GM19023 (cell line): Measurements from ENCODE around the gene MORF4L2.
"Not testable (repeated sequence)": the region's sequence is repeated elsewhere in the genome, so short reads cannot be mapped to it uniquely, and the experiment has no call there.

Source experiments
- ATAC-seq: cut with Tn5 transposase; IDR thresholded peaks from one replicate; pipeline ENCODE4 v1.9.1; 2021; ENCODE audit warnings: mild to moderate bottlenecking, moderate library complexity; ENCODE audit not compliant: unreplicated experiment

MORF4L2 gene

GRCh38 chrX:103681443-103681842, 5.1 kb downstream of the MORF4L2 start:
- ATAC-seq, result no peak

GRCh38 chrX:103678199-103678993, 8.1 kb downstream of the MORF4L2 start:
- ATAC-seq, result no peak

GRCh38 chrX:103674531-103675454, 11.7 kb downstream of the MORF4L2 start:
- ATAC-seq, result no peak

- ATAC-seq, result no peak
Measured at GRCh38 chrX:103669745-103670144, 16.8 kb downstream of the MORF4L2 start.

GRCh38 chrX:103666202-103667107, 20.0 kb downstream of the MORF4L2 start:
- no peak for ATAC-seq

- no peak for ATAC-seq
Measured at GRCh38 chrX:103663981-103664762, 22.3 kb downstream of the MORF4L2 start.

GRCh38 chrX:103659460-103659859, 27.0 kb downstream of the MORF4L2 start:
- ATAC-seq, result not testable (repeated sequence)

GRCh38 chrX:103658681-103659433, 27.6 kb downstream of the MORF4L2 start:
- no peak for ATAC-seq

- ATAC-seq, result not testable (repeated sequence)
Measured at GRCh38 chrX:103657066-103657465, 29.4 kb downstream of the MORF4L2 start.

GRCh38 chrX:103656617-103657016, 29.9 kb downstream of the MORF4L2 start:
- ATAC-seq, result no peak

GRCh38 chrX:103655230-103656000, 31.1 kb downstream of the MORF4L2 start:
- ATAC-seq, result not testable (repeated sequence)

- ATAC-seq, result no peak
Measured at GRCh38 chrX:103651151-103651773, 35.2 kb downstream of the MORF4L2 start.

- ATAC-seq, result no peak
Measured at GRCh38 chrX:103647630-103648029, 38.9 kb downstream of the MORF4L2 start.

GRCh38 chrX:103644125-103644524, 42.4 kb downstream of the MORF4L2 start:
- no peak for ATAC-seq

GRCh38 chrX:103640401-103641155, 45.9 kb downstream of the MORF4L2 start:
- no peak for ATAC-seq

GRCh38 chrX:103638479-103639346, 47.8 kb downstream of the MORF4L2 start:
- ATAC-seq, result not testable (repeated sequence)
